NCI-H345 treated with DMSO at 0.1 percent for 48 hours (cell line): Measurements from ENCODE around the gene DIMT1.
A peak's percentile ranks its signal among the peaks of the same experiment; 100 is the strongest.

Source experiments
- DNase-seq: peaks from one replicate; lab custom pipeline; 2025; ENCODE audit not compliant: unreplicated experiment; lab: John Stamatoyannopoulos, UW

The DIMT1 gene

DNA sequence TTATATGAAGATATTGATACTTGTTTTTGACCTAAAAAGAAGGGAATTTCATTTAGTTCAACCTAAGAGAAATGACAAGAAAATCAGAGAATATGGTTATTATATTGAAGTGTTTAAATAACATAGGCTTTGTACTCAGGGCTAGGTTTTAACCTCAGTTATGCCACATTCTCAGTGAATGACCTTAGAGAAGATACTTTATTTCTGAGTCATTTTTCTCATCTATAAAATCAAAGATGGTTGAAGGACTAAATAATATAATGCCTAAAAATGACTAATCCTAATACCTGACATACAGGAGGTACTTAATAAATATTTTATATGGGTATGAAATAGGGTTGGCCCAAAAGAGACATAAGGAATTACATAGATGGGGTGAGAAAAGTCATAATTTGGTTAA is 32.3 kb downstream of the DIMT1 start:
- DNase-seq: no peak

DNA sequence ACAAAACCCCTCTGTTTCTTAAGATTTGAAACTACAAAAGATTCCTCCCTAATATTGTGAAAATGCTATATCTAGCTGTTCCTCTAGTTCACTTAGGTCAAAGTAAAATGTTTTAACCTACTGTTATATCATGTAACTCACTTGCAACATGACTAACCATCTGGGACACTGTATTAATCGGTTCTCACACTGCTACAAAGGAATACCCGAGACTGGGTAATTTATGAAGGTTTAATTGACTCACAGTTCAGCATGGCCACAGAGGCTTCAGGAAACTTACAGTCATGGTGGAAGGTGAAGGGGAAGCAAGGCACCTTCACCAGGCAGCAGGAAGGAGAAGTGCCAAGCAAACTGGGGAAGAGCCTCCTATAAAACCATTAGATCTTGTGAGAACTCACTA is 34.7 kb downstream of the DIMT1 start:
- no peak for DNase-seq

DNA sequence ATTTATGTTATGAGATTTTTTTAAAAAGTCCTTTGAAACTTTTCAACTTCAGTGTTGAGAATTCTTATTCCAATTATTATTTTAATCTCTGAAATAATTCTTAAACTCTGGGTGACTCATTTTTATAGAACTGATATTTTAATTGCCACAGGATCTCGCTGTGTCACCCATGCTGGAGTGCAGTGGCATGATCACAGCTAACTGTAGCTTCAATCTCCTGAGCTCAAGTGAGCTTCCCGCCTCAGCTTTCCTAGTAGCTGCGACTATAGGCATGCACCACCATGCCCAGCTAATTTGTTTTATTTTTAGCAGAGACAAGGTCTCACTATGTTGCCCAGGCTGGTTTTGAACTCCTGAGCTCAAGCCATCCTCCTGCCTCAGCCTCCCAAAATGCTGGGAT is 41.0 kb downstream of the DIMT1 start:
- DNase-seq: no peak

DNA sequence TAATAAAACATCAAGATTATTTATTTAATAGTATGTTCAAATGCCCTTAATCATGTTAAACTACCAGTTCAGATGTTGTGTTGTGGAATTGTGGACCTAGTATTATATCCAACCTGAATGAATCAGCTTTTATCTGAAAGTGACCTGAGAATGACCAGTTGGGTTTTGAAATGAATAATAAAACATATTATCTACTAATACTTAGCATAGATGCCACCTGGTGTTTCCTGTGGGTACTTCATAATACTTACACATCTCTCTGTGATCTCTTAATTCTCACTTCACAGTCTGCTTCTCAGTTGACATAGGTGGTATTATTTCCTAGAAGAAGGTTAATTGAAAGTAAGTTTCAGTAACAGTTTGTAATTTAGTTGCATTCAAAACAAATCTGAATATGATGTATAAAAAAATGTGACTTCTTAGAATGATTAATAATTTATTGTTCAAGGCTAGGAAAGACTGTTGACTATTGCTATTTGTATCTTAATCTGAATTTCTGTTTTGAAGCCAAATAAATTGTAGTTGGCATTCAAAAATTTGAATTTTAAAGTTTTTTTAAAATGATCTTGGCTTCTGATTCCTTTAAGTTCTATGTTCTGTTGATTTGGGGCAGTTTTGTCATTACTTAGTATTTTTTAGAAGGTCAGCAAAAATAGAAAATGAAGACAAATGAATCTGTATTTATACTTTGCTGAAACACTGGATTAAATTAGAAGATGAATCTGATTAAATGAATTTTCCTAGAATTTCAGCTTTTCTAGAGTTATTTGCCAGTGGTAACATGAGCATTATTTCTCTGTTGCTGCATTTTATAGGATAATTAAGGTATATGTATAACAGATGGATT is 49.5 kb downstream of the DIMT1 start:
- peak; percentile 6 for DNase-seq

DNA sequence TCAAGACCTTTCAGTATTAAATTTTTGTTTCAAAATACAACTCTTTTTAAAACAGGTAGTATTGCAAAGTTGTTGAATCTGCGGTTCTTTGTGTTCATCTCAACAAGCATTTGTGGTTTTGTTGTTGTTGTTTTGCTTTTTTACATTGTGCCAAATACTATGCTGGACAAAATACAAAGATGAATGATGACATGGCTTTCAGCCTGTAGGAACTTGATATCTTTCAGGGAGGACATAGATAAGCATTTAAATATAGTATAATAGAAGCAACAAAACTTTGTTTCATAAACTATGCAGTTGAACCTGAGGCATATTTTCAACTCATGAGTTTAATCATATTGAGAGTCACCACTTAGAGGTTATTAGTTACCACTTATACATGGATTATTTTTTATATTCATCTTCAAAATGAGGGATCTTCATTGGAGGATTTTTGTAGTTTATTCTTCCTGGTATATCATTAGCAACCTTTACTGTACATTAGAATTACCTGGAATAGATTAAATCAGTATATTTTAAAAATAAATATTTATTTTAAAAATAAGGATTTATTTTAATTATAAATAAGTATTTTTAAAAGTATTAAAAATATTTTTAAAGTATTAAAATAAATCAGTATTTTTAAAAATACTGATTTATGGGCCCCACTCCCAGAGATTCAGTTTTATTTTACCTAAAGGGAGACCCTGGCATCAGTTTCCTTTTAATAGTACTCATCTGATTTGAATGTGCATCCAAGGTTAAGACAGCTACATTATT is 54.8 kb downstream of the DIMT1 start:
- no peak for DNase-seq

DNA sequence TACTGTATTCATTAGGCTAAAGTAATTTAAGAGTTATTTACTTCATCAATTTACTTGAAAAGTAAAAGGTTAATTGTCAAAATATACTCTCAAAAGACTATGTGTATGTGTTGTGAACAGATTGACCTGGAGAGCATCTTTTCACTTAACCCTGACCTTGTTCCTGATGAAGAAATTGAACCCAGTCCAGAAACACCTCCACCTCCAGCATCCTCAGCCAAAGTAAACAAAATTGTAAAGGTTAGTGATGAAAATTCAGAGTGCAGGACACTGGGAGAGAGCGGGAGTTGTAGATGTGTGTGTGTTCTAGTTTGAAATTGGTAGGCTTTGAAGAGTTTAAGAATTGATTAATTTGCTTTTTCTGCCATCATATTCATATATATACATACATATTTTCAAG is 55.8 kb downstream of the DIMT1 start:
- DNase-seq: no peak

DNA sequence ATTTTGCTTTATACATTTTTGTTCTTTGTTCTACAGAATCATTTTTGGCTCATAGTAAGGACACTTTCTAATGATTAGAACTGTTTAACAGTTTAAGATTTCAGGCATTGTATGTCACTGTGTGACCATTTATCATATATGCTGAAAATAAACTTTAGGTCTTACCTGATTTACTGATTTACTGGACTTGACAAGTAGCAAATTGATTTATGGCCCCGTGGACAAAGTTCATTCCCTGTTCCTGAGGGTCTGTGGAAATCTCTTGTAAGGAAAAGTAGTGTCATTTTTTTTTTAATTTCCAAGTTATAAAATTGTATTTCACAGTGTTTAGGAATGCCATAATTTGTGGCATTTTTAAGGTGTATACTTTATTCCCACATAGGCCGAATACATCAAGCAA is 57.0 kb downstream of the DIMT1 start:
- DNase-seq: no peak

DNA sequence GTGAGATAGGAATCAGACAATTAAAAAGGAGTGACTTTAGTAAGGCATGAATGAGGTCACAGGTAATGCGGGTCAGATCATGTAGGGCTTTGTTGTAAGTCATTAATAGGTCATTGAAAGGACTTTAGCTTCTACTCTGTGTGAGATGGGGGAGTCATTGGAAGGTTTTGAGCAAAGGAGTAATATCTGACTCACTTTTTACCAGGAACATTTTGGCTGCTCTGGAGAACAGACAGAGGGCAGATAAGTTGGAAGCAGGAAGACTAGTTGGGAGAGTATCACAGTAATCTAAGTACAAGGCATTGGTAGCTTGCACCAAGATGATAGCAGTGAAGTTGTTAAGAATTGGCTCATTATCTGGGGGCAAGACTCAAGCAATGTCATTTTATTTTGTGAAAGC is 60.3 kb downstream of the DIMT1 start:
- no peak for DNase-seq

DNA sequence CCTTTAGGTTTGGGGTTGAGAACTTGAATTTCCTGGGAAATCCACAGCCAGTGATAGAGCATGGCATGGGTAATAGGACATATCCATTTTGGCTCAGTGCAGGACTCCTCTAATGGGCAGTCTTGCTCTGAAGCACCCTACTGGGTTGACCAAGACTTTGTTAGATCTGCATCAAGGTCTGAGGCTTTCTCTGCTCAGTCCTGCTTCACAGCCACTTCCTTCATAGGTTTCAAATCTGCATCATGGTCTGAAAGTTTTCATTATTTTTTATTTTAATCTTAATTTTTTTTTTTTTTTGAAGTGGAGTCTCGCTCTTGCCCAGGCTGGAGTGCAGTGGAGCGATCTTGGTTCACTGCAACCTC is 61.2 kb downstream of the DIMT1 start:
- DNase-seq: no peak

DNA sequence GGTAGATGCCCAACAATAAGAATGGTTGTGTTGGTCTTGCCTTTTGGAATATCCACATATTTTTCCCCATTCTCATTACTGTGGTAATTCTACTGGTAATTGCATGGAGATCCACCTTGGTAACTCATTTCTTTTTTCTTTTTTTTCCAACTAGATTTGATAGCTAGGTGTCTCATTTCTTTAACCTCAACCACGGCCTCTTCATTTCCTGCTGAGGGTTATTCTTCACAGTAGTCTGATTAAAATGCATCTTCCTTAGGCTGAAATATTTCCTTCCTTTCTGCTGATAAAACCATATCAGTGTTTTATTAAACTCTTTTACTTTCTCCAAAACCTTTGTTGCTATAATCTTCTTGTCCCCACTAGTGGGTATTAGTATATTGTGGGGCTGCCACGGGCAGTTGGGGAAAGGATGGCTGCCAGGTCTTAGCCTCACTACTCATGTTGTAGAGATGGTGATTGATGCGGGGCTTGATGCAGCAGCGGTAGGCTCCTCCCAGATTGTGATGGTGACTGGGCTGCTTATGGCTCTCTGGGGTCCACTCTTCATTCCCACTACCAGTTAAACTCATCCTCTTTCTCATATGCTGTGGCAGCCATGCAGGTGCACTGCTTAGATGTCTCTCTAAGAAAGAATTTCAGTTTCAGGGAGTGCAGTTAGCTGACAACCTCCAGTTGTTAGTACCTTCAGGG is 61.8 kb downstream of the DIMT1 start:
- DNase-seq: no peak

DNA sequence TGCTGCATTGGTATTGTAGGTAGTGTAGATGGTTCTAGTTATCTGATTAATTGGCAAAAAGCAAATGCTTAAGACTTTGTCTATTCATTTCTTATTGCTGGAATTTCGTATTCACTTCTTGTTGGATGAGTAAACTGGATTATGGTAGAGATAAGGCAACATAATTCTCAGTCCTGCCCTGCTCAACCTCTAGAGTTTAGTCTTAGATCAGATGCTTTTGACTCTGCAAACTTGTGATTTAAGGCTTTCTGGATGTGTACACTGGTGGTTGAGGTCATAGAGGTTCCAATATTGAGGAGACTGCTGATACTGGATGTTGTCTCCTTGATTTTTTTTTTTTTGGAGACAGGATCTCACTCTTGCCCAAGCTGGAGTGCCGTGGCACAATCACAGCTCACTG is 62.7 kb downstream of the DIMT1 start:
- no peak for DNase-seq

DNA sequence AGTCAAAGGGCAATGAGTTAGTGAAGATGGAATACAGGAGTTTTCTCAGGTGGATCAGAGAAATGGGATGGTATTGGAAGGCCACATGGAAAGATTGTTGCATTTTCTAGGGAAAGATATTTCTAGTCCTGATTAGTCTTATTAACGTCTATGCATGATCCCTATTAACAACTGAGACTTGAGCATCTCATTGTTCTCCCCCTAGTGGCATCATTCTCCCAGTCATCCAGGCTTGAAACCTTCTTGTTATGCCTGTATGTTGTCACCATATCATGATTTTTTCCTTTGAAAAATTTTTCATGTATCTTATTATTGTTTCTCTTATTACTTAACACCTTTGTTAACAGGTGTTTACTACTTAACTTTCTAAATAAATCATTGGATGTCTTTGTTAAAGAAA is 63.3 kb downstream of the DIMT1 start:
- DNase-seq: no peak
